Measurements from ENCODE around the gene LYPD5. TPM values are rescaled to one million over a fixed set of nuclear protein-coding genes. Genes with fewer than 3 reads are reported as not detected.
"Not testable (repeated sequence)": the region's sequence is repeated elsewhere in the genome, so short reads cannot be mapped to it uniquely, and the experiment has no call there.

The LYPD5 gene
- total and polyA plus RNA-seq, 2 of the 8 experiments (the other 6 are each of a cell fraction or from before 2014, with no cell fraction given), result 0.74 to 4.3 TPM

DNA sequence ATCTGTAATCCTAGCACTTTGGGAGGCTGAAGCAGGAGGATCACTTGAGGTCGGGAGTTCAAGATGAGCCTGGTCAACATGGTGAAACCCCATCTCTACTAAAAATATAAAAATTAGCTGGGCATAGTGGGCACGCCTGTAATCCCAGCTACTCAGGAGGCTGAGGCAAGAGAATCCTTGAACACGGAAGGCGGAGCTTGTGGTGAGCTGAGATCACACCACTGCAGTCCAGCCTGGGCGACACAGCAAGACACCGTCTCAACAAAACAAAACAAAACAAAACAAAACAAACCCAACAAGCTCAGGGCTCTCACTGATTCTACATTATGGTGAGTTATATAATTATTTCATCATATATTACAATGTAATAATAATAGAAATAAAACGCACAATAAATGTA is 4.2 kb upstream of the LYPD5 start:
- not testable (repeated sequence) for H2BK5ac ChIP-seq (ENCODE audit: low read depth, low read length); H3K56ac ChIP-seq (replicated peaks; ENCODE audit: insufficient read length, low read depth, low read length); H3K4me3 ChIP-seq (ENCODE audit: extremely low read depth in 1 of 4, insufficient read depth in 2 of 4, low read depth in 3 of 4, low read length in 4 of 4); H4K8ac ChIP-seq (ENCODE audit: extremely low read depth, insufficient read depth, low read length); H3K4me2 ChIP-seq (ENCODE audit: insufficient read depth in 1 of 2, low read depth in 2 of 2, low read length in 2 of 2); H2BK20ac ChIP-seq (ENCODE audit: low read length); H3K4me1 ChIP-seq (replicated peaks in 1 of 4; ENCODE audit: control insufficient read depth in 3 of 4, insufficient read depth in 4 of 4, low read length in 3 of 4); H2BK12ac ChIP-seq (ENCODE audit: low read depth, low read length); H3K36me3 ChIP-seq (ENCODE audit: control insufficient read depth in 2 of 4, insufficient read depth in 4 of 4, low read length in 3 of 4); H2AFZ ChIP-seq (ENCODE audit: low read length); H3K23ac ChIP-seq (ENCODE audit: insufficient read length); H4K20me1 ChIP-seq (replicated peaks in 1 of 2; ENCODE audit: control insufficient read depth in 1 of 2, insufficient read depth in 2 of 2, low read length in 2 of 2); H3K9ac ChIP-seq (replicated peaks in 1 of 4; ENCODE audit: extremely low read depth in 1 of 4, low read depth in 3 of 4, low read length in 3 of 4); H3K27ac ChIP-seq (ENCODE audit: low read depth, low read length); H3K9me3 ChIP-seq (ENCODE audit: insufficient read depth in 2 of 2, low read depth in 1 of 2, low read length in 1 of 2); H3K27me3 ChIP-seq (replicated peaks in 1 of 4; ENCODE audit: control insufficient read depth in 3 of 4, extremely low read depth in 1 of 4, insufficient read depth in 3 of 4, low read length in 3 of 4); H2BK120ac ChIP-seq (replicated peaks; ENCODE audit: low read depth, low read length); FAIRE-seq; H3K23me2 ChIP-seq (ENCODE audit: low read depth, low read length); H2AK5ac ChIP-seq (ENCODE audit: low read depth, low read length); H4K91ac ChIP-seq (replicated peaks; ENCODE audit: insufficient read length, low read length); H3K79me1 ChIP-seq (ENCODE audit: low read depth, low read length); H3K18ac ChIP-seq (ENCODE audit: extremely low read depth, low read length); H3K14ac ChIP-seq (ENCODE audit: insufficient read length); H3K79me2 ChIP-seq (ENCODE audit: control insufficient read depth in 1 of 2, insufficient read depth in 2 of 2, low read length in 2 of 2); DNase-seq (ENCODE audit: low read depth in 1 of 2, low spot score in 2 of 2); H2BK15ac ChIP-seq (ENCODE audit: low read length); H3K4ac ChIP-seq (replicated peaks; ENCODE audit: insufficient read length, low read depth, low read length); H4K5ac ChIP-seq (ENCODE audit: insufficient read length, low read depth, low read length)
- ChIA-PET CTCF (ENCODE audit: partially characterized antibody) (interaction anchor here (0.5 to 1.5 kb wide), 6 partner anchors 22 to 717 kb away, joined by 3 to 7 read pairs (median 3); no protein-coding TSS in a partner anchor), POLR2A (ENCODE audit: partially characterized antibody) (interaction anchor here (0.5 kb wide), 1 partner anchor 21 kb away, joined by 4 read pairs; no protein-coding TSS in a partner anchor)
- 86% methylated on average over 7 of the region's 7 CpGs; no CpG with 5 or more reads in 1 of the 2 experiments for WGBS, 2 experiments (ENCODE audit: extremely low coverage in 1 of 2, insufficient coverage in 1 of 2, insufficient read length in 1 of 2, insufficient replicate concordance in 2 of 2, low coverage in 1 of 2, low lambda C conversion rate in 2 of 2, missing lambda C conversion rate in 1 of 2)
